Stimulated activated CD4-positive, alpha-beta T cell treated with anti-CD3 and anti-CD28 coated beads, Interleukin-2, amount 100 ng/mL, for 48 hours (primary cell): Measurements from ENCODE around the gene MYO10.
"Not testable (repeated sequence)": the region's sequence is repeated elsewhere in the genome, so short reads cannot be mapped to it uniquely, and the experiment has no call there.

ENCODE experiments used
- DNase-seq, 2 donors: peaks; one replicate each; pipeline ENCODE4 v3.0.0-alpha.2; 2020

The MYO10 gene

GRCh38 chr5:16855898-16856297, 80.2 kb downstream of the MYO10 start:
- DNase-seq, result no peak

GRCh38 chr5:16855485-16855884, 80.6 kb downstream of the MYO10 start:
- DNase-seq, result no peak

GRCh38 chr5:16854351-16854750, 81.7 kb downstream of the MYO10 start:
- DNase-seq, result no peak

GRCh38 chr5:16853518-16853917, 82.6 kb downstream of the MYO10 start:
- no peak for DNase-seq

- no peak for DNase-seq
These were observed 83.7 kb downstream of the MYO10 start for GRCh38 chr5:16852251-16853005.

- DNase-seq, result no peak
These were observed 86.3 kb downstream of the MYO10 start for GRCh38 chr5:16849775-16850174.

GRCh38 chr5:16849181-16849580, 86.9 kb downstream of the MYO10 start:
- no peak for DNase-seq

GRCh38 chr5:16844952-16845351, 91.1 kb downstream of the MYO10 start:
- no peak for DNase-seq

- no peak for DNase-seq
These were observed 93.2 kb downstream of the MYO10 start for GRCh38 chr5:16842896-16843295.

GRCh38 chr5:16841416-16841815, 94.7 kb downstream of the MYO10 start:
- DNase-seq, result no peak

- DNase-seq, result no peak
These were observed 98.8 kb downstream of the MYO10 start for GRCh38 chr5:16837305-16837704.

GRCh38 chr5:16834029-16834428, 102.1 kb downstream of the MYO10 start:
- DNase-seq, result no peak

GRCh38 chr5:16831326-16831725, 104.8 kb downstream of the MYO10 start:
- DNase-seq, result not testable (repeated sequence)

- DNase-seq, result no peak
These were observed 108.3 kb downstream of the MYO10 start for GRCh38 chr5:16827755-16828154.

GRCh38 chr5:16826379-16827125, 109.5 kb downstream of the MYO10 start:
- no peak for DNase-seq

- no peak for DNase-seq
These were observed 116.4 kb downstream of the MYO10 start for GRCh38 chr5:16819522-16820167.

GRCh38 chr5:16815432-16815831, 120.7 kb downstream of the MYO10 start:
- no peak for DNase-seq

GRCh38 chr5:16812911-16813310, 123.2 kb downstream of the MYO10 start:
- no peak for DNase-seq

GRCh38 chr5:16812448-16812847, 123.6 kb downstream of the MYO10 start:
- DNase-seq, result no peak

GRCh38 chr5:16810208-16810854, 125.8 kb downstream of the MYO10 start:
- no peak for DNase-seq

- no peak for DNase-seq
These were observed 126.5 kb downstream of the MYO10 start for GRCh38 chr5:16809395-16810207.

- DNase-seq, result no peak
These were observed 127.1 kb downstream of the MYO10 start for GRCh38 chr5:16809010-16809394.

GRCh38 chr5:16808021-16808420, 128.1 kb downstream of the MYO10 start:
- no peak for DNase-seq
